HG03442 (cell line): ENCODE results near the gene RASL11A.
"Not testable (repeated sequence)": the region's sequence is repeated elsewhere in the genome, so short reads cannot be mapped to it uniquely, and the experiment has no call there.

Source experiments
- ATAC-seq: cut with Tn5 transposase; IDR thresholded peaks from one replicate; pipeline ENCODE4 v1.9.1; 2021; ENCODE audit warnings: mild to moderate bottlenecking, moderate library complexity; ENCODE audit not compliant: unreplicated experiment

The RASL11A gene

GRCh38 chr13:27296496-27296895, 25.9 kb downstream of the RASL11A start:
- ATAC-seq: no peak

GRCh38 chr13:27298849-27299248, 28.2 kb downstream of the RASL11A start:
- ATAC-seq: no peak

- not testable (repeated sequence) for ATAC-seq
Observed at GRCh38 chr13:27300406-27300805, 29.8 kb downstream of the RASL11A start.

- ATAC-seq: no peak
Observed at GRCh38 chr13:27300941-27301586, 30.4 kb downstream of the RASL11A start.

- ATAC-seq: no peak
Observed at GRCh38 chr13:27302643-27303262, 32.1 kb downstream of the RASL11A start.

- ATAC-seq: no peak
Observed at GRCh38 chr13:27304099-27304498, 33.5 kb downstream of the RASL11A start.

- no peak for ATAC-seq
Observed at GRCh38 chr13:27304611-27305010, 34.0 kb downstream of the RASL11A start.

GRCh38 chr13:27306364-27306763, 35.7 kb downstream of the RASL11A start:
- ATAC-seq: no peak

- ATAC-seq: no peak
Observed at GRCh38 chr13:27308941-27309340, 38.3 kb downstream of the RASL11A start.

- no peak for ATAC-seq
Observed at GRCh38 chr13:27309401-27309958, 38.9 kb downstream of the RASL11A start.

- ATAC-seq: no peak
Observed at GRCh38 chr13:27309967-27310598, 39.5 kb downstream of the RASL11A start.

- ATAC-seq: no peak
Observed at GRCh38 chr13:27310946-27311345, 40.3 kb downstream of the RASL11A start.

- ATAC-seq: no peak
Observed at GRCh38 chr13:27311518-27312210, 41.0 kb downstream of the RASL11A start.

- no peak for ATAC-seq
Observed at GRCh38 chr13:27313770-27314169, 43.1 kb downstream of the RASL11A start.

- ATAC-seq: no peak
Observed at GRCh38 chr13:27319404-27319803, 48.8 kb downstream of the RASL11A start.

GRCh38 chr13:27321468-27322431, 51.1 kb downstream of the RASL11A start:
- no peak for ATAC-seq

- ATAC-seq: not testable (repeated sequence)
Observed at GRCh38 chr13:27322443-27322842, 51.8 kb downstream of the RASL11A start.
